CD4-positive, alpha-beta T cell treated with Interferon alpha-2 for 1 hour (primary cell): ENCODE measurements around the gene DMRTC1B.
"Not testable (repeated sequence)": the region's sequence is repeated elsewhere in the genome, so short reads cannot be mapped to it uniquely, and the experiment has no call there.

Experiments
- DNase-seq, 2 donors: peaks; one replicate each; pipeline ENCODE4 v3.0.0-alpha.2; 2020 to 2022

DMRTC1B gene, protein sequence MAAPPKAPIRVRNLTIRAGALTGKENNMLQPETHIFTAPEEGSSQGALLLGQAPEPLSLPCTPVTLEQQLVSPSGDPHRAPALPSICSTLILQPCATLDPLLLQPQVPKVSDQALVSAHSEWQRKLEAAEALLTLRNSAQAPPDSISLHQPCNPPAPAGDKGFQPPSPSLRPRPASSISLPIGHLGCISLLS

DNA sequence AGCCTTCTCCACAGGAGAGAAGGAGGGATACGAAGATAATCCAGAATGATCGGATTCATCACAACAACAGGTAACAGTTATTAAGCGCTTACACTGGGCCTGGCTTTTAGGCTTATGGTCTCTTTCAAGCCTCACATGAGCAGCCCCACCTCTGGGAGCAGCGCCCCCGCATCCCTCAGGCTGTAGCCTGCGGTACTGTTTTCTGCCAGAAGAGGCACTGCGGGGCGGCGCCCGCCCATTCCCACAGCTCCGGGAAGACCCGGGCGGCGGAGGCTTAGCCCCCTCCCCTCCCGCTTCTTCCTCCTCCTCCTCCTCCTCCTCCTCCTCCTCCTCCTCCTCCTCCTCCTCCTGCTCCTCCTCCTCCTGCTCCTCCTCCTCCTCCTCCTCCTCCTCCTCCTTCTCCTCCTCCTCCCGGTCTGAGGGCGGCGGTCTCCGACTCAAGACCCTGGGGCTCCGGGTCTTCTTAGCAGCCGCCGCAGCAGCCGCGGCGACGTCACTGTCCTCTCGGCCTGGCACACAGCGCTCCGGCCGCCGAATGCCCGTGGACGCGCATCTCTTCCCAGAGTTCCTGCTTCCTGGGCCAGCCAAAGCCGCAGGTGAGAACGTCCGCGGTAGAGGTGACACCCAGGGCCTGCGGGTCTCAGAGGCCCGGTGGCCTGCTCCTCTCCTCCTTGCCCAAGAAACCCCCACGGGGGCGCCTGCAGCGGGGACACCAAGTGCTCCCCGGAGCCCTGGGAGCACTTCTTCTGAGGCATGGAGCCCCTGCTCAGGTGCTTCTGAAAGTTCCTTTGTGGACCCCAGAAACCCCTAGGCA lies at the start of gene DMRTC1B:
Gene DMRTC1B (plus strand): TSS at position 238 of the 814 bp plus-strand sequence. CDS start 68,246 bp downstream, outside the sequence.
- DNase-seq = not testable (repeated sequence)

- no peak for DNase-seq
Observed at GRCh38 chrX:72727846-72728245, 48.8 kb upstream of the DMRTC1B start.

DNA sequence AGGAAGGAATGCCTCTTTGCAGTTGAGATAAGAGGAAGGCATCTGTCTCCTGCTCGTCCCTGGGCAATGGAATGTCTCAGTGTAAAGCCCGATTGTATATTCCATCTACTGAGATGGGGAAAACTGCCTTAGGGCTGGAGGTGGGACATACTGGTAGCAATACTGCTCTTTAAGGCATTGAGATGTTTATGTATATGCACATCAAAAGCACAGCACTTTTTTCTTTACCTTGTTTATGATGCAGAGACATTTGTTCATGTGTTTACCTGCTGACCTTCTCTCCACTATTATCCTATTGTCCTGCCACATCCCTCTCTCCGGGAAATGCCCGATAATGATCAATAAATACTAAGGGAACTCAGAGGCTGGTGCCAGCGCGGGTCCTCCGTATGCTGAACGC lies 43.1 kb upstream of the DMRTC1B start:
- not testable (repeated sequence) for DNase-seq

GRCh38 chrX:72735561-72735960 lies 41.1 kb upstream of the DMRTC1B start:
- no peak for DNase-seq

- DNase-seq = not testable (repeated sequence)
Observed at GRCh38 chrX:72745546-72745945, 31.1 kb upstream of the DMRTC1B start.

GRCh38 chrX:72748545-72748944 lies 28.1 kb upstream of the DMRTC1B start:
- DNase-seq = not testable (repeated sequence)

GRCh38 chrX:72760454-72760853 lies 16.2 kb upstream of the DMRTC1B start:
- not testable (repeated sequence) for DNase-seq

DNA sequence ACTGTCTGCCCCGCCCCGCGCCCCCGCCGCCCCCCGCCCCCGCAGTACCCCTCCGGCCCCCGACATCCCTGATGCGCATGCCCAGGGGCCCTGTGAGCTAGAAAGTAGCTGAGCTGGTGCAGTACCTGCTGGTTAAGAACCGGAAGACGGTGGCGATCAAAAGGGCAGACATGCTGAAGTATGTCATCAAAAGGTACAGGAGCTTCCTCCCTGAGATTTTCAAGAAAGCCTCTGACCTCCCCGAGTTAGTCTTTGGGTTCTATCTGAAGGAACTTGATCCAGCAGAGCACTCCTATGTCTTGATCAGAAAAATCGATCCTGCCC lies 739 bp downstream of the DMRTC1B start:
- not testable (repeated sequence) for DNase-seq

GRCh38 chrX:72778146-72778545 lies 1.5 kb downstream of the DMRTC1B start:
- DNase-seq = not testable (repeated sequence)

DNA sequence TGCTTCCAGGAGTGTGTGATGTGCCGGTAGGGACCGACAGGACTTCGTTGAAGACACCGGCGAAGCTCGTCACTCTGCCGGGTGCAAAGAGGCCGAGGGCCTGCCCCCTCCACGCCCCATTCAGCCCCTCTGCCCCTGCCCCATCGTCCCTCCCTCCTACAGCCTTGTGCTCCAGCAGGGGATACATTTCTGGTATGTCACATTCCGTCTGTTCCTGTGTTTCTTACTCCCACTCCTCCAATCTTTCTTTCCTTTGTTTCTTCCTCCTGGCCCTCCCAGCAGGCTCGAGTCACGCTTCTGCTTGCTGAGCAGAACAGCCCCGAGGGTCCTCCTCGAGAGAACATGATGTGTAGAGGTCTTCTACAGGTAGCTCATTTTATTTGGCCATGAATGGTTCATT lies 5.9 kb downstream of the DMRTC1B start, which contains the start of gene FAM236B:
Gene FAM236B (minus strand): TSS at position 101 of the 400 bp plus-strand sequence. CDS start 100 bp downstream, at position 1.
- DNase-seq = not testable (repeated sequence)

DNA sequence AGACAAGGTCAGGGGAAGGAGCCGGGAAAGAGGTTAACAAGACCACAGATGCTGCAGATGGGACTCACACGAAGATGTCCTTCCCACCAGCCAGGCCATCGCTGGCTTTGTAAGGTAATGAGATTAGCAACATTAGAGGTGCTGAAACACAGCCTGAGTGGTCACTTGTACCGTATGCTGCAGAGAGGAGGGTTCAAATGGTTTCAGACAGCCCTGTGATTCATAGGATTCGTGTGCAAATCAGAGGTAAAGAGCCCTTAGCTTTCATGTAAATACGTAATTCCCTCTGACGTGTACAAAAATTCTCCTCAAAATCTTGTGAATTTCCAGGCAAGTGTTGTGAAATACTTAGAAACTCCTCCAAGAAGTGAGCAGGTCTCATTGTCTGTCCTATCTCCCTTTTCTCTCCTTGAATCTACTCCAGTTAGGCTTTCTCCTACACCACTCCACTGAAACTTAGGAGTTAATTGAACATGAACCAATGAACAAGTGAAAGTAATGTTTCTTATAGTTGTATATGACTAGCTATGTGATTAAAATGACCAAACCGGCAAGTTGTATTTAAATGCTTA lies 6.8 kb downstream of the DMRTC1B start:
- not testable (repeated sequence) for DNase-seq

DNA sequence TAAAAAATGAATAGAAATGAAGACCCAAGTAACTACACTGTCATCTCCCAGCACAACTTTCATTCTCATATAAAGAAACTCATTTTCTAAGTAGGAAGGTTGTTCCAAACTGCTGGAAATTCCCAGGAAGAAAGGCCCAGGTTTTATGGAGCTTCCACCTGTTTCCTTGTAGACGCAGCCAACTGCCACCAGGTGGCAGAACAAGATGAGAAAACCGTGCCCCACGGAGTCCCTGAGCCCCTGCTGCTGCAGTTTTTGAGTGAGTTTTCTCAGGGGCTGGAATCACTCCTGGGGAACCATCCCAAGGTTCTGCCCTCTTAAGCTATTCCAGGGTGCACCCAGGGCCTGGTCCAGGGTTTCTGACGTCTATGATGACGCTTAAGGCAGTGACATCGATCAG lies 7.3 kb downstream of the DMRTC1B start:
- not testable (repeated sequence) for DNase-seq

DNA sequence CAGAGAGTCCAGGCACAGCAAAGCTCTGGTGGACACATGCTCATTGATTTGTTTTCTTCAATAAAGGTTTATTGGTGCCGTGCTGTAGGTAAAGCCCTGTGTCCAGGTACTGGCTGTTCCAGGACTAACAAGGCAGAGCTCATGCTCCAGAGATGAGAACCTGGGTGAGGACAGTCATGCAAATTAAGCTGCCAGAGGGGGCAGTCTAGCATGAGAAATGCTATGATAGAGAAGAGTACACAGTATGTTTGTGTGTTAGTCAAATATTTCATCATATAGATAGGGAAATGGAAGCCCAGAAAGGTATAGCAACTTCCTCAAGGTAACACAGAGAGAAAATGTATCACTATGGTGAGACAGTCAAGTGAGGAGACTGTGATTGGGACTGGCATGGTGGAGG lies 11.5 kb downstream of the DMRTC1B start:
- not testable (repeated sequence) for DNase-seq

GRCh38 chrX:72790390-72790789 lies 13.7 kb downstream of the DMRTC1B start:
- DNase-seq = not testable (repeated sequence)

DNA sequence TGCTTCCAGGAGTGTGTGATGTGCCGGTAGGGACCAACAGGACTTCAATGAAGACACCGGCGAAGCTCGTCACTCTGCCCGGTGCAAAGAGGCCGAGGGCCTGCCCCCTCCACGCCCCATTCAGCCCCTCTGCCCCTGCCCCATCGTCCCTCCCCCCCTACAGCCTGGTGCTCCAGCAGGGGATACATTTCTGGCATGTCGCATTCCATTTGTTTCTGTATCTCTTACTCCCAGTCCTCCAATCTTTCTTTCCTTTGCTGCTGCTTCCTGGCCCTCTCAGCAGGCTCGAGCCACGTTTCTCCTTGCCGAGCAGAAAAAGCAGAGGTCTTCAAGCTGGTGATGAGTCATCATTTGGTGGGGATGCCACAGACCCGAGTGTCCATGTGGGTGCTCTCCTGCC lies 31.4 kb downstream of the DMRTC1B start, which contains the start of gene FAM236D:
Gene FAM236D (minus strand): TSS at position 101 of the 400 bp plus-strand sequence. CDS start 100 bp downstream, at position 1.
- DNase-seq = not testable (repeated sequence)

- DNase-seq = not testable (repeated sequence)
Observed at GRCh38 chrX:72830701-72831100, 54.0 kb downstream of the DMRTC1B start.

DNA sequence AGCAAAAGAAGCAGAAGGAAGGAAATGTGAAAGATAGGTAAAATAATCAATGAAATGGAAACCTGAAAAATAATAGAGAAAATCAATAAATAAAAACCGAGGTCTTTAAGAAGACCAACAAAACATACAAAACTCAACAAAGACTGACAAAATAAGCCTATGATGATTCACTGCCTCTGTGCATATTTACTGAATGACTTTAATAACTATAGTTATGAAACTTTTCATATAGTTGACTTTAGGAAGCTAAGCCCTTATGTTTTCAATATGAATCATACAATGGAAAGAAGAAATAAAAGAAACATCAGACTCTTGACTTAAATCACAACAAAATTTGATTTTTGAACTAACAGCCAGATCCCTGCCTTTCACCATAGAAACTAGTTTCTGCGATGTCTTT lies 60.8 kb downstream of the DMRTC1B start:
- not testable (repeated sequence) for DNase-seq

GRCh38 chrX:72882898-72883297 lies 106.2 kb downstream of the DMRTC1B start:
- DNase-seq = not testable (repeated sequence)

DNA sequence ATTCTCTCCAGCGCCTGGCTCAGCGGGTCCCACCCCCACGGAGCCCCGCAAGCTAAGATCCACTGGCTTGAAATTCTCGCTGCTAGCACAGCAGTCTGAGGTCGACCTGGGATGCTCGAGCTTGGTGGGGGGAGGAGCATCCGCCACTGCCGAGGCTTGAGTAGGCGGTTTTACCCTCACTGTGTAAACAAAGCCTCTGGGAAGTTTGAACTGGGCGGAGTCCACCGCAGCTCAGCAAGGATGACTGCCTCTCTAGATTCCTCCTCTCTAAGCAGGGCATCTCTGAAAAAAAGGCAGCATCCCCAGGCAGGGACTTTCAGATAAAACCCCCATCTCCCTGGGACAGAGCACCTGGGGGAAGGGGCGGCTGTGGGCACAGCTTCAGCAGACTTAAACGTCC lies 113.0 kb downstream of the DMRTC1B start:
- DNase-seq = not testable (repeated sequence)
